Ectodermal cell (in vitro differentiated cells): ENCODE measurements around the gene GPATCH2L.

Experiments used
- H3K27ac ChIP-seq: 2 replicates; pipeline ENCODE4 v1.7.0; 2013; ENCODE audit warnings: mild to moderate bottlenecking, low read depth, low read length; ENCODE audit not compliant: insufficient read depth, poor library complexity, severe bottlenecking
- H3K27me3 ChIP-seq: 2 replicates; pipeline ENCODE4 v1.7.0; 2013; ENCODE audit warnings: mild to moderate bottlenecking, low read length; ENCODE audit not compliant: insufficient read depth, control insufficient read depth, poor library complexity, severe bottlenecking
- H3K36me3 ChIP-seq: one replicate; pipeline ENCODE4 v1.7.0; 2013; ENCODE audit warnings: low read length; ENCODE audit not compliant: control insufficient read depth, insufficient read depth
- H3K4me1 ChIP-seq: one replicate; pipeline ENCODE4 v1.7.0; 2013; ENCODE audit warnings: low read length; ENCODE audit not compliant: control insufficient read depth, insufficient read depth
- H3K4me3 ChIP-seq: 2 replicates; pipeline ENCODE4 v1.7.0; 2013; ENCODE audit warnings: low read depth, low read length, control low read depth; ENCODE audit not compliant: insufficient read depth
- H3K9me3 ChIP-seq: 2 replicates; pipeline ENCODE4 v1.7.0; 2013; ENCODE audit warnings: mild to moderate bottlenecking, low read length, moderate library complexity; ENCODE audit not compliant: control insufficient read depth
- WGBS, 2 experiments: methylation state at CpG; one replicate each; pipeline ENCODE4 v1.1.7; 2013; ENCODE audit warnings: missing lambda C conversion rate in 2 of 2; 5-methylcytosine and 5-hydroxymethylcytosine counted together

GPATCH2L gene

DNA sequence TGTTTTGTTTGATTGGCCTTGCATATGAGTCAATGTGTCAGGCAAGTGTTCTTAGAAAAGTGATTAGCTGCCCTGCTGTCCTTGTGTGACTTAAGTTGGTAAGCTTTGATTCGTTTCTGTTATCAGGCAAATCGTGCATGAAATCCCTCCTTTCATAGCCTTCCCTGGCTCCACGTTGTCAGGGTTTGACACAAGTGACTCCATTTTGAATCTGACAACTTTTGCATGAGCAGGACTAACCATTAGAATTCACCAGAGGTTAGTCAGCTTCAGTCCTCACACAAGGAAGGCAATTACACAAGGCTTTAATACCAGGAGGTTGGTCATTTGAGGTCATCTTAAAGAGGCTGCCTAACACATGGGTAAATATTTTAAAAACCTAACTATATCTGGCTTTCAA is 68.2 kb downstream of the GPATCH2L start:
- Histone ChIP-seq H3K4me1 (no peaks in the 10 kb centered on the region), H3K36me3 (no peaks in the 10 kb centered on the region), H3K27me3 (no peaks in the 10 kb centered on the region), H3K27ac (no peak overlapping the region), H3K9me3 (no peaks in the 10 kb centered on the region), H3K4me3 (no peak overlapping the region)
- 87% methylated on average over 3 of the region's 3 CpGs for WGBS, 2 experiments

DNA sequence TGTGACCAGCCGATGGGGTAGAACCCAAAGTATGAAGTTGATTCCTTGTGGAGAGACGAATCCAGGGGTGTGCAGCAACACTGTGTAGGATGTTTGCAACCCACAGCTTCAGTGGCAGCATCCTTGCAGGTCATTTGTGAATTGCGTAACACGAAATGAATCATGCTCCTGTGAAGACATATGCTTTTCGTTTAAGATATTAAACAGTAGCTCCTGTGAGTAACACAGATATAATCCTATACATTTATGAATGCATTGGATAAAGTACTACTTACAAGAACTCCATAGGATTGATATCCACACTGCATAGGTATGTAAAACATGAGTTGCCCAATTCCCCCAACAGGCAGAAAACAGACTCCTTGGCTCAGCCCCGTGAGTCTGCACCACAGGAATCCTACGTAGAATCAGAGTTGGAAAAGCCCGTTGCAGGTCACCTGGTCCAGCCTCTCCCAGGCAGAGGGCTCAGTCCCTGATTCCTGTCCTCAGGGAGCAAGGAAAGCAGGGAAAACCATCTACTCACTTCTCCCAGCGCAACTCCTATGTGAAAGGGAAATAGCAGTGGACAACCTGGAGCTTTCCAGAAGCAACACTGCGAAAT is 75.8 kb downstream of the GPATCH2L start:
- H3K27ac ChIP-seq = no peak overlapping the region
- H3K36me3 ChIP-seq = no peaks in the 10 kb centered on the region
- WGBS, 2 experiments = 85 to 86% methylated on average over 9 to 10 of the region's 10 CpGs
- H3K4me3 ChIP-seq = no peak overlapping the region
- H3K4me1 ChIP-seq = no peaks in the 10 kb centered on the region
- no peaks in the 10 kb centered on the region for H3K27me3 ChIP-seq
- no peaks in the 10 kb centered on the region for H3K9me3 ChIP-seq

- H3K9me3 ChIP-seq = no peaks in the 10 kb centered on the region
- 82 to 95% methylated on average over 5 to 10 of the region's 10 CpGs for WGBS, 2 experiments
- H3K4me3 ChIP-seq = no peak overlapping the region
- H3K36me3 ChIP-seq = no peaks in the 10 kb centered on the region
- no peaks in the 10 kb centered on the region for H3K27me3 ChIP-seq
- no peaks in the 10 kb centered on the region for H3K4me1 ChIP-seq
- no peak overlapping the region for H3K27ac ChIP-seq
These were observed 76.4 kb downstream of the GPATCH2L start for GRCh38 chr14:76228138-76228537.

- 76 to 81% methylated on average over 3 of the region's 4 CpGs for WGBS, 2 experiments
- no peak overlapping the region for H3K27ac ChIP-seq
These were observed 81.1 kb downstream of the GPATCH2L start for GRCh38 chr14:76232800-76233199.

GRCh38 chr14:76235628-76236027 is 83.9 kb downstream of the GPATCH2L start:
- H3K9me3 ChIP-seq = no peaks in the 10 kb centered on the region
- no peak overlapping the region for H3K4me3 ChIP-seq
- H3K27ac ChIP-seq = no peak overlapping the region
- H3K27me3 ChIP-seq = no peaks in the 10 kb centered on the region
- no peaks in the 10 kb centered on the region for H3K36me3 ChIP-seq
- WGBS, 2 experiments = 93 to 97% methylated on average over 2 of the region's 2 CpGs
- H3K4me1 ChIP-seq = peaks cover 5% of the 10 kb centered on the region

More at GRCh38 chr14:76232800-76233199, 81.1 kb downstream of the GPATCH2L start:
- H3K4me1 ChIP-seq = peaks cover 5% of the 10 kb centered on the region
- H3K4me3 ChIP-seq = no peak overlapping the region
- no peaks in the 10 kb centered on the region for H3K27me3 ChIP-seq
- no peaks in the 10 kb centered on the region for H3K36me3 ChIP-seq
- no peaks in the 10 kb centered on the region for H3K9me3 ChIP-seq

DNA sequence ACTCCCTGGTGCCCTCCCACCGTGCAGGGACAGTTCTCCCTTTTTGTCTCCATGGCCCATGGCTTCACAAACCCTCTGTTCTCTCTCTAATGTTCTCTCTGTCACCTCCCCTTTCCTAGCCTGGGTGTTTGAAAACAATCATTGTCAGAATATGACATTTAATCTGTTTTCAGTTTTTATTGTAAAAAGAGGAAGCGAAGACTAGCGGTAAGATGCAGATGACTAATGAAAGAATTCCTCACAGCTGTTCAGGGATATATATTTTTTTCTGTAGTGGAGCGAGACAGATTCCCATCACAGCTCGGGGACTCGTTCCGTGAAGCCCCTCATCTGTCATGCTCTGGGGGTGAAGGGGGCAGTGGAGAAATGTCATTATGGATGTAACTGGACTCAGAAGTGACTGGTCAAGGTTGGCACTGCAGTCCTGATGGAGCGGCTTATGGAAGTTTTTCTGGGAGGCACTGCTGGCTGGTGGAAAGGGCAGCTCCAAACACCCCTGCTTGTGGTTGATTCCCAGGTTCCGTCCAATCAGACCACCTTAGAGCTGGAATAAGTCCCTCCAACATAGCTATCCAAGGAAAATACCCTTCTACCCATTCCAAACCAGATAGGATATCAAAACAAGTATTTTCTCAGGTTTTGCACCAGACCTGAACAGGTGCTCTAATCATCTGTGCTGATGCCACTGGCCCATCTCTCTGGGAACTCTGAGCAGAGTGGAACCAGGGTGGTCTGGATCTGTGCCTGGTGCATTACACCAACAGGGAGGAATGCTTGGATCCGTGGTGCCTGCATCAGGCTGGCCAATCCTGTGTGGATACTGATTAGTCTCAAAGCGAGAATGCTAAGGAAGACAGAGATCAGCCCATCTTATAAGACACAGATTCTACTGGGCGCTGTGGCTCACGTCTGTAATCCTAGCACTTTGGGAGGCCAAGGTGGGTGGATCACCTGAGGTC is 84.7 kb downstream of the GPATCH2L start:
- WGBS, 2 experiments = 86 to 87% methylated on average over 13 of the region's 13 CpGs
- no peak overlapping the region for H3K27ac ChIP-seq
- no peak overlapping the region for H3K4me3 ChIP-seq
- no peaks in the 10 kb centered on the region for H3K36me3 ChIP-seq
- no peaks in the 10 kb centered on the region for H3K9me3 ChIP-seq
- H3K27me3 ChIP-seq = no peaks in the 10 kb centered on the region
- peaks cover 5% of the 10 kb centered on the region for H3K4me1 ChIP-seq

DNA sequence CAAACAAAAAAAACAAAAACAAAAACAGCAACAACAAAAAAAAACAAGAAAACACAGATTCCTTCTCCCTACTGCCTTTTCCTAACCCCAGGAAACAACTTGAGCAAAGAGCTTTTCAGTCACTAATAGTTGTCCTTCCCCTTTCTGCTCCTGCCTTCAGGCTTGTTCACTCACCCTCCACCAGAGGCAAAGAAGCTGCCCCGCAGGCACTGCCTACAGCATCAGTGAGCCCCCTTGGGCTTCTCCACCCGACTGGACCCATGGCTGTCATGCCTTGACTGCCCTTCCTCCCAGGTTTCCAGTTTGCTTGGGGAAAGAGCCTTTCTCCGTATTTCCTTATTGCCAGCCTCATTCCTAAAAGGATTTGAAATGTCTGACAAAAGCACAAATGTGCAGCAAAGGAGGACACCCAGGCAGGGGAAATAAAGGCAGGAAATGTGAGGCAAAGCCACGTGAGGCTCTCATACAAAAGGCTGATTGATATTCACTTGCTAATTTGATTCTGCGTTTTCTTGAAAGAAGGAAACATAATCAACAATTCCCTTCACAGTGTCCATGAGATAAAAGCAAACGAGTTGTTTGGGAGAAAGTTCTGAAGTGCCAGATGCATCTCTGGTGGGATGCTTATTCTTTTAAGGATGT is 85.7 kb downstream of the GPATCH2L start:
- H3K9me3 ChIP-seq = no peaks in the 10 kb centered on the region
- H3K4me3 ChIP-seq = no peak overlapping the region
- peaks cover 5% of the 10 kb centered on the region for H3K4me1 ChIP-seq
- WGBS, 2 experiments = 35 to 40% methylated on average over 6 of the region's 6 CpGs
- no peaks in the 10 kb centered on the region for H3K27me3 ChIP-seq
- no peak overlapping the region for H3K27ac ChIP-seq
- H3K36me3 ChIP-seq = no peaks in the 10 kb centered on the region

GRCh38 chr14:76245097-76245496 is 93.4 kb downstream of the GPATCH2L start:
- no peaks in the 10 kb centered on the region for H3K9me3 ChIP-seq
- no peaks in the 10 kb centered on the region for H3K36me3 ChIP-seq
- H3K27me3 ChIP-seq = no peaks in the 10 kb centered on the region
- no peak overlapping the region for H3K27ac ChIP-seq
- H3K4me3 ChIP-seq = no peak overlapping the region
- WGBS, 2 experiments = 91 to 100% methylated on average over 1 of the region's 1 CpG
- no peaks in the 10 kb centered on the region for H3K4me1 ChIP-seq

GRCh38 chr14:76250302-76250701 is 98.6 kb downstream of the GPATCH2L start:
- no peaks in the 10 kb centered on the region for H3K4me1 ChIP-seq
- 61 to 74% methylated on average over 9 of the region's 9 CpGs for WGBS, 2 experiments
- H3K27me3 ChIP-seq = no peaks in the 10 kb centered on the region
- no peak overlapping the region for H3K4me3 ChIP-seq
- H3K36me3 ChIP-seq = no peaks in the 10 kb centered on the region
- no peak overlapping the region for H3K27ac ChIP-seq
- no peaks in the 10 kb centered on the region for H3K9me3 ChIP-seq

DNA sequence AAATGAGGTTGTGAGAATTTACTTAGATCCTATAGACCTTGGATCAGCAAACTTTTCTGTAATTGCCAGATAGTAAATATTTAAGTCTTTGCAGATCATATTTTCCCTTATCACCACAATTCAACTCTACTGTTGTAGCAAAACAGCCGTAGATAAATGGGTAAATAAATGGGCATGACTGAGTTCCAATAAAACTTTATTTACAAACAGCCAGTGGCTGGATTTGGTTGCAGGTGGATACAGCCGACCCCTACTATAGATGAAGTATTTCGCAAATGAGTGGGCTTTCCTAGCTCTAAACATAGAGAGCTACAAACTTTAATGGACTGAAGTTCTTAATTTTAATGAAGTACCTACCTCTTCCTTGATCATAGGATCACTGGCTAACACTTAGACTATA is 100.7 kb downstream of the GPATCH2L start:
- Histone ChIP-seq H3K36me3 (no peaks in the 10 kb centered on the region), H3K4me3 (no peak overlapping the region), H3K27ac (no peak overlapping the region), H3K27me3 (no peaks in the 10 kb centered on the region), H3K9me3 (no peaks in the 10 kb centered on the region), H3K4me1 (peaks cover 4% of the 10 kb centered on the region)
- WGBS, 2 experiments = 96 to 100% methylated on average over 2 to 3 of the region's 3 CpGs
